Neural crest cell (in vitro differentiated cells): ENCODE data around the gene NEK10. TPM values are rescaled to one million over a fixed set of nuclear protein-coding genes. Genes with fewer than 3 reads are reported as not detected.

Experiments
- DNase-seq: peaks from one replicate; pipeline ENCODE4 v3.0.0; 2021; ENCODE audit warnings: low read depth, mixed read lengths, low spot score
- H3K27ac Mint-ChIP-seq: one replicate; pipeline ENCODE4 v1.8.0; 2021; ENCODE audit warnings: mild to moderate bottlenecking, mixed read lengths; ENCODE audit not compliant: unreplicated experiment
- H3K27me3 Mint-ChIP-seq: 2 replicates; pipeline ENCODE4 v1.8.0; 2021; ENCODE audit warnings: low read depth, mild to moderate bottlenecking, mixed read lengths
- H3K36me3 Mint-ChIP-seq: 2 replicates; pipeline ENCODE4 v1.8.0; 2021; ENCODE audit warnings: low read depth, mild to moderate bottlenecking, mixed read lengths
- H3K4me1 Mint-ChIP-seq: 2 replicates; pipeline ENCODE4 v1.8.0; 2021; ENCODE audit warnings: mixed read lengths
- H3K4me3 Mint-ChIP-seq: one replicate; pipeline ENCODE4 v1.8.0; 2021; ENCODE audit warnings: mild to moderate bottlenecking, mixed read lengths
- H3K9me3 Mint-ChIP-seq: 2 replicates; pipeline ENCODE4 v1.8.0; 2021; ENCODE audit warnings: mixed read lengths
- CTCF ChIP-seq: fragments of 200-600 bp; sonication (generic); conservative IDR thresholded peaks from 2 replicates; pipeline ENCODE4 v1.5.0; 2021; ENCODE audit warnings: antibody characterized with exemption, mild to moderate bottlenecking
- total RNA-seq: library from RNA; stranded (reverse); gene quantifications from 2 replicates; pipeline ENCODE4 v1.2.1, GENCODE V29; 2021

NEK10 gene
- total RNA-seq, 1 donor from 2014 or later = 2.7 TPM

- H3K4me1 Mint-ChIP-seq = peaks cover 14% of the 10 kb centered on the region
- H3K9me3 Mint-ChIP-seq = no peaks in the 10 kb centered on the region
- H3K36me3 Mint-ChIP-seq = no peaks in the 10 kb centered on the region
- no peak for DNase-seq
- H3K27ac Mint-ChIP-seq = peak overlapping the region; percentile 39
- no peak overlapping the region for H3K4me3 Mint-ChIP-seq
- no peak for TF ChIP-seq CTCF
- no peaks in the 10 kb centered on the region for H3K27me3 Mint-ChIP-seq
Measured at GRCh38 chr3:27078246-27078913, 290.8 kb downstream of the NEK10 start.

GRCh38 chr3:27076815-27077630 lies 292.2 kb downstream of the NEK10 start:
- Mint-ChIP-seq H3K4me3 (no peak overlapping the region), H3K27ac (no peak overlapping the region), H3K36me3 (no peaks in the 10 kb centered on the region), H3K27me3 (no peaks in the 10 kb centered on the region), H3K9me3 (no peaks in the 10 kb centered on the region), H3K4me1 (peaks cover 21% of the 10 kb centered on the region)
- TF ChIP-seq CTCF = no peak
- DNase-seq = no peak

- Mint-ChIP-seq H3K27me3 (no peaks in the 10 kb centered on the region), H3K4me1 (peaks cover 21% of the 10 kb centered on the region), H3K27ac (no peak overlapping the region), H3K4me3 (no peak overlapping the region), H3K9me3 (no peaks in the 10 kb centered on the region), H3K36me3 (no peaks in the 10 kb centered on the region)
- TF ChIP-seq CTCF = no peak
- no peak for DNase-seq
Measured at GRCh38 chr3:27074914-27075313, 294.3 kb downstream of the NEK10 start.

GRCh38 chr3:27073912-27074311 lies 295.3 kb downstream of the NEK10 start:
- Mint-ChIP-seq H3K27me3 (no peaks in the 10 kb centered on the region), H3K27ac (no peak overlapping the region), H3K4me3 (no peak overlapping the region), H3K9me3 (no peaks in the 10 kb centered on the region), H3K36me3 (no peaks in the 10 kb centered on the region), H3K4me1 (peaks cover 21% of the 10 kb centered on the region)
- no peak for TF ChIP-seq CTCF
- DNase-seq = no peak

- Mint-ChIP-seq H3K27ac (no peak overlapping the region), H3K36me3 (no peaks in the 10 kb centered on the region), H3K4me1 (peaks cover 15% of the 10 kb centered on the region), H3K27me3 (no peaks in the 10 kb centered on the region), H3K9me3 (no peaks in the 10 kb centered on the region), H3K4me3 (no peak overlapping the region)
- TF ChIP-seq CTCF = no peak
- DNase-seq = no peak
Measured at GRCh38 chr3:27072810-27073651, 296.2 kb downstream of the NEK10 start.
